Omental fat pad (tissue), 4 donors: Measurements from ENCODE around the gene PRKAG1. TPM values are rescaled to one million over a fixed set of nuclear protein-coding genes. Genes with fewer than 3 reads are reported as not detected.

Source experiments
- ATAC-seq: fragments of 150-250 bp; one replicate; pipeline ENCODE4 v1.9.1; 2016; ENCODE audit warnings: mild to moderate bottlenecking, moderate library complexity; ENCODE audit not compliant: low FRiP score
- DNase-seq: peaks from one replicate; pipeline ENCODE4 v3.0.0-alpha.2; 2019; ENCODE audit warnings: low spot score
- CTCF ChIP-seq, 3 donors: fragments of 450-650 bp; IDR thresholded peaks; one replicate each; pipeline ENCODE4 v1.5.1; 2016 to 2017; ENCODE audit warnings: antibody characterized with exemption in 3 of 3, mild to moderate bottlenecking in 3 of 3, moderate library complexity in 2 of 3
- total RNA-seq, 4 donors: library from RNA; depleted of rRNA; stranded (reverse); fragments of >200 nt; gene quantifications; one replicate each; pipeline ENCODE4 v1.1.0, GENCODE V29; 2016

Gene PRKAG1
- total RNA-seq, 4 donors from 2014 or later = 40.0 to 64.2 (median 54.4) TPM

- ATAC-seq = no peak
- DNase-seq = no peak
- TF ChIP-seq CTCF (IDR thresholded peaks at IDR 0.05) = no peak
These were observed 53.2 kb downstream of the PRKAG1 start for GRCh38 chr12:48965298-48965838.

GRCh38 chr12:48961801-48962200 lies 56.8 kb downstream of the PRKAG1 start:
- DNase-seq (no peak), ATAC-seq (no peak)
- no peak for TF ChIP-seq CTCF (IDR thresholded peaks at IDR 0.05)

- ATAC-seq (no peak), DNase-seq (no peak)
- no peak for TF ChIP-seq CTCF (IDR thresholded peaks at IDR 0.05)
These were observed 57.2 kb downstream of the PRKAG1 start for GRCh38 chr12:48961331-48961730.

GRCh38 chr12:48960834-48961233 lies 57.7 kb downstream of the PRKAG1 start:
- no peak for DNase-seq
- no peak for TF ChIP-seq CTCF (IDR thresholded peaks at IDR 0.05)
- ATAC-seq = no peak

- DNase-seq (no peak), ATAC-seq (no peak)
- TF ChIP-seq CTCF (IDR thresholded peaks at IDR 0.05) = no peak
These were observed 60.6 kb downstream of the PRKAG1 start for GRCh38 chr12:48958049-48958388.

- ATAC-seq = peak; percentile 78
- TF ChIP-seq CTCF (IDR thresholded peaks at IDR 0.05) = no peak
- peak; percentile 97 for DNase-seq
These were observed 61.2 kb downstream of the PRKAG1 start, which contains the start of gene ARF3 for GRCh38 chr12:48957141-48958048. Gene ARF3 (minus strand): TSS chr12:48957487. CDS start chr12:48941095, 16,392 bp downstream.
